Hippocampal formation (tissue), 2 donors: ENCODE results near the gene GSTT4.
"Not testable (repeated sequence)": the region's sequence is repeated elsewhere in the genome, so short reads cannot be mapped to it uniquely, and the experiment has no call there.

Source experiments
- DNase-seq, 2 donors: peaks; one replicate each; lab custom pipeline; 2025; lab: John Stamatoyannopoulos, UW

Gene GSTT4

DNA sequence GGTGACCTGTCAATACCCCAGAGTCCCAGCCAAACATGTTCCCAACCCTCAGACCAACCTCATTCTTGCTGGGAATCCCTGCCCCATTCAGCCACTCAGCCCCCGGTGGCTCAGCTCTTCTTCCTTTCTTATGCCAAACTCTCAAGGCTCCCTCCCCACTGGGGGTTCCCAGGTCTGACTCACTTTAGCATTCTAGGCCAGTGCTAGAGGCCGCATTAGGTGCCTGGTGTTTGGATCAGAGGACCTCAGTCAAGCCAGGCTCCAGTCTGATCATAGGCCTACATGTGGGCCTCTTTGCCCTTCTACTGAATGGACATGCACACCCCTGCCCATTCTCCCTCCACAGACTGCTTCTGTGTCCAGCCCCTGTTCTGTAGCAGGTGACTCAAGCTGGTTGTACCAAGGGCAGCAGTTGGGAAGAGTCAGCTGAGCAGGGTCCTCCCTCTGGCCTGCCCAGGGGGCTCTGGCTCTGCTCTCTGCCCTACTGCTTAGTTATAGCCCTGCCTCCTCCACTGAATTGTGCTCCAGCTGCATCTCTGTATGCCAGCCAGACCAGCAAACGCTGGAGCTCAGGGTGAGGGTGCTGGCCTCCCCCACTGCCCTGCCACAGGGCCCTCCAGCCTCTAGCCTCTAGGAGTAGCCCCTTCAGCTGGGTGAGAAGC, 15.5 kb downstream of the GSTT4 start:
- not testable (repeated sequence) for DNase-seq

GRCh38 chr22:23986538-23987178, 18.6 kb downstream of the GSTT4 start:
- not testable (repeated sequence) for DNase-seq

DNA sequence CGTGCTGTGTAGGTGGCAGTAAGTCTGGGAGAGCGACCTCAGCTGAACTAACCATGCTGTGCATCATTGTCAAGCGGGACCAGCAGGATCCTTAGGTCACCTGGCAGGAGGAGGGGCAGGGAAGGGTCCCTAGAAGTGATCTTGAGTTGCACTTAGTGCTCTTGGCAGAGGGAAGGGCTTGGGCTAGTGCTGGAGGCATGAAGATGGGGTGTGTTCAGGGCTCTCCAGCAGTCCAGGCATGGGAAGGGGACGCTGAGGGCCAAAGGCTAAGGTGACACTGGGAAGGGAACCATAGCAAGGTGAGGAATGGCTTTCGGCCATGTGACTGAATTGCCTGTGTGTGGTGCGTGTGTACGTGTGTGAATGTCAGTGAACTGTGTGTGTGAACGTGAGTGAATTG, 19.2 kb downstream of the GSTT4 start:
- DNase-seq = not testable (repeated sequence)

- no peak for DNase-seq
Measured at GRCh38 chr22:23984430-23984829, 20.8 kb downstream of the GSTT4 start.

- not testable (repeated sequence) for DNase-seq
Measured at GRCh38 chr22:23980567-23980966, 24.7 kb downstream of the GSTT4 start.

- DNase-seq = not testable (repeated sequence)
Measured at GRCh38 chr22:23979557-23980240, 25.6 kb downstream of the GSTT4 start, which contains the start of gene GSTT2. GSTT2 (plus strand) TSS chr22:23980134.

DNA sequence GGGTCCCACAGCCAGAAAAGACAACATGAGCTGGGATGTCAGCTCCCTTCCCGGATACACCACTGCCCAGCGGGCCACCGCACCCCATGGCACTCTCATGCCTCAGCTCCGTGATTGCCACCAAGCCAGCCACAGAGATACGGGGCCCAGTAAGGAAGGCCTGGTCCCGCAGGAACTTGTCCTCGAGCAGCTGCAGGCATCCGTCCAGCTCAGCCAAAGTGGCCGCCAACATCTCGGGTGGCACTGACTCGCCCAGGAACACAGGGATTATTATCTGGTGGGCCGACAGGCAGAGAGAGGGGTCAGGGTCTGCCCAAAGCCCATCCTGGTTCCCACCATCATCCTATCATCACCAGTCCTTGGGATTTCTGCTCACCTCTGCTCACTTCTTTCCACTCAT, 27.9 kb downstream of the GSTT4 start:
- not testable (repeated sequence) for DNase-seq

- not testable (repeated sequence) for DNase-seq
Measured at GRCh38 chr22:23974836-23975352, 30.4 kb downstream of the GSTT4 start.

DNA sequence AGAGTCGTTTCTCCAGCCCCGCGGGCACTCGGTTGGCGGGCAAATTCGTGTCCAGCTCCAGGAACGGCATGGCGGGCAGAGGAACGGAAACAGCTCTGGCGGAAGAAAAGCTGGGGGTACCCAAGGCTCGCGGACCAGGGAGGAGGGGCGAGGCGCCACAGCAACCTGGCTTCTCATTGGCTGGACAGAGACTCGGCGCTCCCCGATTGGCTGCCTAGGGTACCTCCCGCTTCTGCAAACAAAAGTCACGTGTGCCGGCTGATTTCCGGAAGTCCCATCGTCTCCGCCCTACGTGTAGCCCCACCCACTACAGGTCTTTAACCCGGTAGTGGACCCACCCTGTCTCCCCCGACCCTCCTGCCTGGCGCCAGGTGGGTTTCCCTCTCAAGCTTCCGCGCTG, 30.9 kb downstream of the GSTT4 start, which contains the start of gene DDT:
Gene DDT (minus strand): TSS at position 97 of the 400 bp plus-strand sequence. CDS start 27 bp downstream, at position 70.
- DNase-seq = not testable (repeated sequence)

DNA sequence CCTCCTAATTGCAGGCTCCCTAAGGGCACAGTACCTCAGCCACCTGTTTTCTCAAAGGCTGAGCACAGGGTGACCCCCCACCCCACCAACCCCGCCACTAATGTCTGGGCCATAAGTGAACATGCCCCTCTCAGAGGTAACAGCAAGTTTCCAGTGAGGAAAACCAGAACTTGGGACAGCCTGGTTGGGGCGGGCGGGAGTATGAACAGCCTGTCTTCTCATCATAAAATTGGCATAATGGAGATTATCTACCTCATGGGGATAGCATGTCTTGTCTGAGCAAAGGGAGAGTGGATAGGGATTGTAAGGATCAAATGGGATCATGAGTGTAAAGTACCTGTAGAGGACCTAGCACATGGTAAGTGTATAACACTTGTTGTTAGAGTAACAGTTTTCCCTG, 33.3 kb downstream of the GSTT4 start:
- not testable (repeated sequence) for DNase-seq

GRCh38 chr22:23970816-23971486, 34.3 kb downstream of the GSTT4 start:
- no peak for DNase-seq

GRCh38 chr22:23970201-23970641, 35.0 kb downstream of the GSTT4 start:
- DNase-seq = no peak

- no peak for DNase-seq
Measured at GRCh38 chr22:23969071-23969470, 36.2 kb downstream of the GSTT4 start.

GRCh38 chr22:23966568-23966967, 38.7 kb downstream of the GSTT4 start, which contains the start of gene DDTL:
DDTL (plus strand) TSS chr22:23966888; CDS start chr22:23966915, 27 bp downstream.
- DNase-seq = not testable (repeated sequence)

GRCh38 chr22:23966094-23966493, 39.2 kb downstream of the GSTT4 start:
- not testable (repeated sequence) for DNase-seq

DNA sequence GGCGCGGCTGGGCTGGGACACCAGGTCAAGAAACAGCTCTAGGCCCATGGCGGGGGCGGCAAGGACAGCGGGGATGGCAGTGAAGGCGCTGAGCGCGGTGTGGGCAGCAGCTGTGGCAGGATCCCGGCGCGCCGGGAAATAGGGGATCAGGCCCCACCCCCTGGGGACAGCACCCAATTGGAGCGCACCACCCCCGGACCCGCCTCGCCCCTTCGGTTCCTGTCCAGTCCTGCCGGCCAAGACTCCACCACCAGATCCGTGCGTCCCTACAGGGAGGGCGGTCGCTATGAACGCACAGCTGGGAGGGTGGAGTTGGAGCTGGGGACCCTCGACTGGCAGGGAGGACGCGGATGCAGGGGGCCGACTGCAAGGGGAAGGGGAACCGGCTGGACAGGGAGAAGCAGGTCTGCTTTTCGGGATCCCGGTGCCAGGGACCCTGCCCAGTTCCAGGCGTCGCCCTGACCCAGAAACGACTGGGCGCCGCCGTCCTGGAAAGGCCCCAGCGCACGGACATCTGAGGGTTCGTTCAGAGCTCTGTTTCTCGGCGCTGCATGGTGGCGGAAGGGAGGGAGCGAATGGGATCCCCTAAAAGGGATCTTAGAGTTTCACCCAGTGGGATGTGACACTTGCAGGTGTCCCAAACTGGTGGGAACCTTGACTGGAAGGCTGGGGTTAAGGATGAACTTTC, 44.0 kb downstream of the GSTT4 start, which contains the start of gene GSTT2B:
Gene GSTT2B (minus strand): TSS at position 112 of the 688 bp plus-strand sequence. CDS start 64 bp downstream, at position 48.
- DNase-seq = not testable (repeated sequence)

GRCh38 chr22:23956301-23956900, 48.9 kb downstream of the GSTT4 start:
- DNase-seq = peak; percentile 56 to 73

DNA sequence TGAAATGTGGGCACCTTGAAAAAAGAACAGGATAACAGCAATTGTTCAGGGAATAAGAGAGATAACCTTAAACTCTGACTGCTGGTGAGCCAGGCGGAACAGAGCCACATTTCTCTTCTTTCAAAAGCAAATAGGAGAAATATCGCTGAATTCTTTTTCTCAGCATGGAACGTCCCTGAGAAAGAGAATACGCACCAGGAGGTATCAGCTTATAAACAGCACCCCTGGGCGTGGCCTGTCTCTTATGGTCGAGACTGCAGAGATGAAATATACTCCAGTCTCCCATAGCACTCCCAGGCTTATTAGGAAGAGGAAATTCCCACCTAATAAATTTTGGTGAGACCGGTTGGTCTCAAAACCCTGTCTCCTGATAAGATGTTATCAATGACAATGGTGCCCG, 49.4 kb downstream of the GSTT4 start:
- not testable (repeated sequence) for DNase-seq

DNA sequence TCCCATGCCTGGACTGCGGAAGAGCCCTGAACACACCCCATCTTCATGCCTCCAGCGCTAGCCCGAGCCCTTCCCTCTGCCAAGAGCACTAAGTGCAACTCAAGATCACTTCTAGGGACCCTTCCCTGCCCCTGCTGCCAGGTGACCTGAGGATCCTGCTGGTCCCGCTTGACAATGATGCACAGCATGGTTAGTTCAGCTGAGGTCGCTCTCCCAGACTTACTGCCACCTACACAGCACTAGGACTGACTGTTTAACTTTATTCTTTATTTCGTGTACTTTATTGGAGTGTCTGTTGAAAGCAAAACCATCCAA, 50.3 kb downstream of the GSTT4 start:
- not testable (repeated sequence) for DNase-seq

DNA sequence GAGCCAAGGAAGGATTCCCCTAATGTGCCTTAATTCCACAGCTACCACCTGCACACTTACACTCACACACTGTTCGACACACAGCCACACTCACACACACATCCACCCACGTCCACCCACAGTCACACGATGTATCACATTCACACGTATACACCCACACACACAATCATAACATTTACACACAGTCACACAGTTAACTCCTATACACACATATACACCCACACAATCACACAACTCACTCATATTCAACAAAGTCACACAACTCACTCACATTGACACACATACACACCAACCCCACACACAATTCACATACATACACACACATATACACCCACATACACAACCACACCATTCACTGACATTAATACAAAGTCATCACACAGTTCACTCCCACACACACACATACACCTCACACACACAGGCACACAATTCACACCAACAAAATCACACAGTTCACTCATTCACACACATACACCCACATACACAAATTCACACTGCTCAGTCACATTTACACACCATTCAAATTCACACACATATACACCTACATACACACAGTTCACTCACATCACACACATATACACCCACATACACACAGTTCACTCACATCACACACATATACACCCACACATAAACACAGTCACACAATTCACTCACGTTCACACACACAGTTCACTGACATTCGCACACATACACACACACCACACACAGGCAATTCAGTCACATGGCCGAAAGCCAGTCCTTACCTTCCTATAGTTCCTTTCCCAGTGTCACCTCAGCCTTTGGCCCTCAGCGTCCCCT, 50.9 kb downstream of the GSTT4 start:
- DNase-seq = not testable (repeated sequence)
